Astrocyte of the spinal cord (primary cell): ENCODE measurements around the gene MACROH2A1.

Experiments
- DNase-seq: peaks from one replicate; pipeline ENCODE4 v3.0.0; 2011; ENCODE audit warnings: low read depth, low spot score
- H3K4me3 ChIP-seq: 2 replicates; pipeline ENCODE4 v1.5.1; 2011; ENCODE audit warnings: low read depth, mild to moderate bottlenecking, low read length, moderate library complexity
- CTCF ChIP-seq: IDR thresholded peaks from 2 replicates; pipeline ENCODE4 v1.5.1; 2012; ENCODE audit warnings: low read depth, mild to moderate bottlenecking, low read length, inconsistent platforms
- in situ Hi-C: cut with HindIII; loops from 2 replicates; pipeline ENCODE4 v1.10.0; 2017; ENCODE audit warnings: low sequenced_read_pairs

The MACROH2A1 gene

DNA sequence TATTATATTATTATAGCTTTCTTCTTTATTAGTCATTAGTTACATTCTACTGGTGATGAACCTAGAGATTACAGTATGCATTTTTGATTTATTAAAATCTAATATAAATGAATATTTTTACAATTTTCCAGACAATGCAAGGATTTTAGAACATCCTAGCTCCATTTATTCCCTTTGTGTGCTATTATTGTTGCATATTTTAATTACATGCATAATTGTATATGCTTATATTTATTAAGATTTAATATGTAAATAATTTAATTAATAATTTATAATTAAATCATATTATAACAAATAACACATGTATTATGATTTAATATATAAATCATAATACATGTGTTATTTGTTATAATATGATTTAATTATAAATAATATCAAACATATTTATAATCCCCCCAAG, 23.4 kb upstream of the MACROH2A1 start:
- no peak for TF ChIP-seq CTCF
- no peak for DNase-seq
- H3K4me3 ChIP-seq = no peak overlapping the region
- in situ Hi-C loops = no loop called here

GRCh38 chr5:135417083-135417482, 18.1 kb upstream of the MACROH2A1 start:
- DNase-seq = no peak
- TF ChIP-seq CTCF = no peak
- H3K4me3 ChIP-seq = no peak overlapping the region
- in situ Hi-C loops = no loop called here

GRCh38 chr5:135405082-135405481, 6.1 kb upstream of the MACROH2A1 start:
- TF ChIP-seq CTCF = no peak
- no peak for DNase-seq
- no peak overlapping the region for H3K4me3 ChIP-seq
- in situ Hi-C loops = no loop called here

- no peak for TF ChIP-seq CTCF
- in situ Hi-C loops = no loop called here
- no peak overlapping the region for H3K4me3 ChIP-seq
- no peak for DNase-seq
Measured at GRCh38 chr5:135402031-135402430, 3.0 kb upstream of the MACROH2A1 start.

DNA sequence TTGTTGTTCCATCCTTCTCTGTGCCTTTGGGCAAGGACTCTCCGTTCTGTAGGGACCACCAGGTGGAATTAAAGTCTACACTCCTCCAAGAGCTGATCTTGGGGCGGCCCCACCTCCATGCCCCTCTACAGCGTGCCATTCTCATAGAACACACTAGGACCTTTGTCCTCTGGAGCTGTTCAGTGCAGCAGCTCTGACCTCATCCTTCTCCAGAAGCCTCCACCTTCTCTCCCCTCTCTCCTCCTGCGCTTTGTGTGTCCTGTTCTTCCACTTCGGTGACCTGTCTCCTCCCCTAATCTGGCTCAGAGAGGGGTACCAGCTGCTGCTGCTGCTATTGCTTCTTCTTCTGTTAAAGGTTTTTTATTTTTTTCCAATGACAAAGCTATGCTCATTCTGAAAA, 1.8 kb upstream of the MACROH2A1 start:
- no peak for TF ChIP-seq CTCF
- no peak for DNase-seq
- H3K4me3 ChIP-seq = no peak overlapping the region
- in situ Hi-C loops = no loop called here

DNA sequence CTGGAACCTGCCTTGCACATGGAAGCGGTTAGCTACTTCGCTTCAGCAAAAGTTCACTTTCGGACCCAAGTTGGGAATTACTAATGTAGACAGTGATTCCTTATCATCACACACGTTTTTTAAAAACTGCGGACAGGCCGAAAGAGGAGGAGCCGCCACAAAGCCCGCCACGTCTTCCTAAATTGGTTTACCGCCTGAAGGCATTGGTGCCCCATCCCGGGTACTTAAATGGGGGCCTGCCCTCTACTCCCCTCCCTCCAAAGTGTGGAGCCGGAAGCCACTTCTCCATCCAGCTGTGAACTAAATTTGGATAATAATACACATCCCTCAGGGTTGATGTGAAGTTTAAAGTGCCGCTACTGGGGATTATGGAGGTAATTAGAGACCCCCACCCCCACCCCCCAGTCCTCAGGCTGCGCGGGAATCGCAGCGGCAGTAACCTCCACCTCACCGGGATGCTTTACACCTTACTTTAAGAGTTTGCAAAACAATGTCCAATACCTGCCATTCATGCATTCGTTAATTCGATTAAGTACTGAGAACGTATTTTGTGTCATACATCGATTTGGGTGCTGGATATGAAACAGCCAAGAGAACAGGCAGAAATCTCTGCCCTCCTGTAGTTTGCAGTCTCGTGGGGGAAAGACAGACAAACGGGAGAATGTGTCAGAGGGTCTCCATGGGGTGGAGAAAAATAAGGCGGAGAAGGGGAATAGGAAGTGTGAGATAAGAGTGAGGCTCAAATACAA, 937 bp upstream of the MACROH2A1 start:
- DNase-seq = no peak
- H3K4me3 ChIP-seq = peak overlapping the region; percentile 61
- in situ Hi-C loops = no loop called here
- no peak for TF ChIP-seq CTCF
